ENCODE results near the gene SLC7A14.

The SLC7A14 gene

DNA sequence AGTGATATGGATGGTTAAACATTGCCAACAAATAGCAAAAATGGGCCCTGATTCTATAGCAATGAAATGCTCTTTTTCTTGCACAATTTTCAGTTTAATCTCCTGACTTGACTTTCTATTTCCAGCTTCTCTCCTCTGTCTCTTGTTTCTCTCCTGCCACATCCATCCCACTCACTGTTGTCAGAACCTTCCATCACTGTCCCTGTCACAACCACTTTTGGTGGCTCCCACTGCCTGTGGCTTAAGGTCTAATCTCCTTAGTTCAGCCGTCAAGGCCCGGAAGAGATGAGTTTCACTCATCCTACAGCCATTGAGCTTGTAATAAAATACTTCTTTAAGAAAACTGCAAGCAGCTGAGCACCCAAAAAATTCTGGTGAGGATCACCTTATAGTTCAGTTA is 19.5 kb downstream of the SLC7A14 start:
- H3K4me3 ChIP-seq (ENCODE audit: low read length, poor library complexity, severe bottlenecking) = no peak overlapping the region
- H2AFZ ChIP-seq (ENCODE audit: low read length) = no peak overlapping the region
- H3F3A ChIP-seq (ENCODE audit: low read depth) = no peaks in the 10 kb centered on the region
- TF ChIP-seq CTCF (conservative IDR thresholded peaks at IDR 0.05; ENCODE audit: low read length) = no peak
- TF ChIP-seq EZH2phosphoT487 (IDR thresholded peaks at IDR 0.05; ENCODE audit: borderline replicate concordance) = no peak
- H3K36me3 ChIP-seq (ENCODE audit: insufficient read depth, low read length) = no peaks in the 10 kb centered on the region
- no peaks in the 10 kb centered on the region for H3K27me3 ChIP-seq (ENCODE audit: insufficient read depth, low read length, poor library complexity, severe bottlenecking)
- H3K4me2 ChIP-seq (ENCODE audit: low read depth, low read length, poor library complexity, severe bottlenecking) = no peak overlapping the region
- no peaks in the 10 kb centered on the region for H3K79me2 ChIP-seq (ENCODE audit: insufficient read depth, low read length)
- no peaks in the 10 kb centered on the region for H3K9me2 ChIP-seq (replicated peaks; ENCODE audit: low read depth, low read length)
- no peaks in the 10 kb centered on the region for H4K20me1 ChIP-seq (ENCODE audit: insufficient read depth, low read length, poor library complexity, severe bottlenecking)
- H3K9me3 ChIP-seq (ENCODE audit: insufficient read depth, low read depth, low read length) = no peaks in the 10 kb centered on the region
- H3K9ac ChIP-seq (ENCODE audit: low read depth, low read length, poor library complexity, severe bottlenecking) = no peak overlapping the region
- H3K4me1 ChIP-seq (ENCODE audit: insufficient read depth, low read length, poor library complexity, severe bottlenecking) = peaks cover 3% of the 10 kb centered on the region

DNA sequence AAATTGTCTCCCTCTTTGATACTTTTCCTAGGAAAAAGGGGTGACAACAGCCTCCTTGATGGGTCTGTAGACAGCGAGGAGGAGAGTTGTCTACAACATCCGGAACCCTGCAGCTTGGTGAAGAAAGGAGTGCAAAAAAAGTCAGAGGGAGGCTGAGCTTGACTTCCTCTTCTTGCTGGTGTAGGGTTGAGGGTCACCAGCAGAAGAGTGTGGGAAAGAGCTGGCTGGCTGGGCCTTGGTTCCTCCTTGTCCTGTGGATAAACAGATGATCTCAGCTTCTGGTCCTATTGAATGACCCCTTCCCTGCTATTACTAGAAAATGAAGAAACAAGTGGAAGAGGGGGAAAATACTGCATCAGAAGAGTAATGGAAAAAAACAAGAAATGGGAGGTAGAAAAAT is 20.4 kb downstream of the SLC7A14 start:
- Histone ChIP-seq H4K20me1 (ENCODE audit: insufficient read depth, low read length, poor library complexity, severe bottlenecking) (no peaks in the 10 kb centered on the region), H3K4me2 (ENCODE audit: low read depth, low read length, poor library complexity, severe bottlenecking) (no peak overlapping the region)

GRCh38 chr3:170564664-170565063 is 21.2 kb downstream of the SLC7A14 start:
- H3K27me3 ChIP-seq (ENCODE audit: insufficient read depth, low read length, poor library complexity, severe bottlenecking) = peaks cover 1% of the 10 kb centered on the region
- no peaks in the 10 kb centered on the region for H3F3A ChIP-seq (ENCODE audit: low read depth)
- H3K36me3 ChIP-seq (ENCODE audit: insufficient read depth, low read length) = no peaks in the 10 kb centered on the region
- H4K20me1 ChIP-seq (ENCODE audit: insufficient read depth, low read length, poor library complexity, severe bottlenecking) = no peaks in the 10 kb centered on the region
- no peak overlapping the region for H3K4me3 ChIP-seq (ENCODE audit: low read length, poor library complexity, severe bottlenecking)
- peak overlapping the region; percentile 34 for H3K4me2 ChIP-seq (ENCODE audit: low read depth, low read length, poor library complexity, severe bottlenecking)
- H3K9me2 ChIP-seq (replicated peaks; ENCODE audit: low read depth, low read length) = no peaks in the 10 kb centered on the region
- no peak overlapping the region for H3K9ac ChIP-seq (ENCODE audit: low read depth, low read length, poor library complexity, severe bottlenecking)
- peaks cover 3% of the 10 kb centered on the region for H3K4me1 ChIP-seq (ENCODE audit: insufficient read depth, low read length, poor library complexity, severe bottlenecking)
- TF ChIP-seq EZH2phosphoT487 (IDR thresholded peaks at IDR 0.05; ENCODE audit: borderline replicate concordance) = no peak
- no peaks in the 10 kb centered on the region for H3K9me3 ChIP-seq (ENCODE audit: insufficient read depth, low read depth, low read length)
- H2AFZ ChIP-seq (ENCODE audit: low read length) = peak overlapping the region; percentile 6; the same call in 1 of the 2 replicates
- no peaks in the 10 kb centered on the region for H3K79me2 ChIP-seq (ENCODE audit: insufficient read depth, low read length)

More for the DNA sequence above, 20.4 kb downstream of the SLC7A14 start:
- H3K4me1 ChIP-seq (ENCODE audit: insufficient read depth, low read length, poor library complexity, severe bottlenecking) = peaks cover 3% of the 10 kb centered on the region
- no peaks in the 10 kb centered on the region for H3K9me2 ChIP-seq (replicated peaks; ENCODE audit: low read depth, low read length)
- H2AFZ ChIP-seq (ENCODE audit: low read length) = no peak overlapping the region
- no peaks in the 10 kb centered on the region for H3K9me3 ChIP-seq (ENCODE audit: insufficient read depth, low read depth, low read length)
- TF ChIP-seq EZH2phosphoT487 (IDR thresholded peaks at IDR 0.05; ENCODE audit: borderline replicate concordance) (no peak), CTCF (conservative IDR thresholded peaks at IDR 0.05; ENCODE audit: low read length) (no peak)
- no peaks in the 10 kb centered on the region for H3F3A ChIP-seq (ENCODE audit: low read depth)
- H3K9ac ChIP-seq (ENCODE audit: low read depth, low read length, poor library complexity, severe bottlenecking) = no peak overlapping the region
- no peaks in the 10 kb centered on the region for H3K36me3 ChIP-seq (ENCODE audit: insufficient read depth, low read length)
- H3K4me3 ChIP-seq (ENCODE audit: low read length, poor library complexity, severe bottlenecking) = no peak overlapping the region
- H3K27me3 ChIP-seq (ENCODE audit: insufficient read depth, low read length, poor library complexity, severe bottlenecking) = no peaks in the 10 kb centered on the region
- H3K79me2 ChIP-seq (ENCODE audit: insufficient read depth, low read length) = no peaks in the 10 kb centered on the region

- H3K4me3 ChIP-seq (ENCODE audit: low read length, poor library complexity, severe bottlenecking) = peak overlapping the region; percentile 5
- TF ChIP-seq CTCF (conservative IDR thresholded peaks at IDR 0.05; ENCODE audit: low read length) = no peak
- peaks cover 4% of the 10 kb centered on the region for H3K27me3 ChIP-seq (ENCODE audit: insufficient read depth, low read length, poor library complexity, severe bottlenecking)
- peak overlapping the region; percentile 34 for H3K4me2 ChIP-seq (ENCODE audit: low read depth, low read length, poor library complexity, severe bottlenecking)
- no peaks in the 10 kb centered on the region for H3K79me2 ChIP-seq (ENCODE audit: insufficient read depth, low read length)
- H3K4me1 ChIP-seq (ENCODE audit: insufficient read depth, low read length, poor library complexity, severe bottlenecking) = peaks cover 3% of the 10 kb centered on the region
- H3F3A ChIP-seq (ENCODE audit: low read depth) = no peaks in the 10 kb centered on the region
- H2AFZ ChIP-seq (ENCODE audit: low read length) = peak overlapping the region; percentile 6; the same call in 1 of the 2 replicates
- H4K20me1 ChIP-seq (ENCODE audit: insufficient read depth, low read length, poor library complexity, severe bottlenecking) = no peaks in the 10 kb centered on the region
- H3K9ac ChIP-seq (ENCODE audit: low read depth, low read length, poor library complexity, severe bottlenecking) = no peak overlapping the region
- H3K36me3 ChIP-seq (ENCODE audit: insufficient read depth, low read length) = no peaks in the 10 kb centered on the region
- no peaks in the 10 kb centered on the region for H3K9me3 ChIP-seq (ENCODE audit: insufficient read depth, low read depth, low read length)
- no peaks in the 10 kb centered on the region for H3K9me2 ChIP-seq (replicated peaks; ENCODE audit: low read depth, low read length)
These were observed 22.0 kb downstream of the SLC7A14 start for GRCh38 chr3:170563712-170564423.
